HCT116 (cell line): Measurements from ENCODE around the gene HAPLN2. TPM values are rescaled to one million over a fixed set of nuclear protein-coding genes. Genes with fewer than 3 reads are reported as not detected.

Experiments used
- ATAC-seq: fragments of 200-7000 bp; cut with Tn5 transposase; 2 replicates; pipeline ENCODE4 v1.9.1; 2020; ENCODE audit warnings: mild to moderate bottlenecking, moderate library complexity
- BruUV-seq: library from RNA; stranded (reverse); fragments of 400-500 nt; replicated peaks from 2 replicates; lab custom pipeline; 2021; lab: Mats Ljungman, UMichigan
- CTCF ChIA-PET: fragments of 300-600 bp; sonication (Branson Sonifier 250); formaldehyde crosslinking; loops from one replicate; lab custom pipeline; 2021; ENCODE audit warnings: antibody characterized with exemption; lab: Charles Lee
- POLR2A ChIA-PET: fragments of 300-600, 350-600 bp; sonication (Branson Sonifier 250); formaldehyde crosslinking; loops from one replicate; lab custom pipeline; 2021; ENCODE audit warnings: antibody characterized with exemption; lab: Charles Lee
- RAD21 ChIA-PET, 2 experiments: fragments of 300-600 bp; sonication (Branson Sonifier 250); formaldehyde crosslinking; loops; one replicate each; lab custom pipeline; 2023; ENCODE audit warnings: low total read pairs in 2 of 2; ENCODE audit not compliant: uncharacterized antibody in 2 of 2, unreplicated experiment in 2 of 2, low non-redundant PET in 1 of 2; lab: Charles Lee
- DNase-seq: peaks from one replicate; pipeline ENCODE4 v3.0.0-alpha.2; 2010; ENCODE audit warnings: low read depth, low spot score
- H2AFZ ChIP-seq: fragments of 200-600 bp; shearing (Covaris generic), sonication (generic); 2 replicates; pipeline ENCODE4 v1.6.1; 2017; ENCODE audit warnings: low read depth, mixed run types, mixed read lengths, antibody characterized with exemption, low read length; ENCODE audit not compliant: poor library complexity, severe bottlenecking
- H3K27ac ChIP-seq: 2 replicates; pipeline ENCODE4 v1.5.1; 2012; ENCODE audit warnings: low read depth, low read length
- H3K27me3 ChIP-seq: fragments of 200-600 bp; sonication (generic); 2 replicates; pipeline ENCODE4 v1.6.1; 2016; ENCODE audit warnings: mixed run types, low read length, mixed read lengths; ENCODE audit not compliant: insufficient read depth
- H3K36me3 ChIP-seq, 2 experiments: fragments of 200-500 bp in 1 of 2; fragments of 200-600 bp in 1 of 2; sonication (Bioruptor generic) in 1 of 2; sonication (generic) in 1 of 2; 2 replicates each; pipeline versions ENCODE4 v1.5.1 to v1.6.1; 2014 to 2016; ENCODE audit warnings: low read length in 2 of 2, inconsistent platforms in 1 of 2, mixed read lengths in 1 of 2, mixed run types in 1 of 2; ENCODE audit not compliant: insufficient read depth in 2 of 2, control insufficient read depth in 1 of 2
- H3K4me1 ChIP-seq, 2 experiments: fragments of 200-600 bp in 1 of 2; sonication (generic) in 1 of 2; 2 replicates each; pipeline versions ENCODE4 v1.5.1 to v1.6.1; 2012 to 2017; ENCODE audit warnings: low read length in 2 of 2, inconsistent platforms in 1 of 2, mild to moderate bottlenecking in 1 of 2, mixed read lengths in 1 of 2, mixed run types in 1 of 2, moderate library complexity in 1 of 2; ENCODE audit not compliant: insufficient read depth in 2 of 2, control insufficient read depth in 1 of 2
- H3K4me2 ChIP-seq: fragments of 200-600 bp; sonication (generic); 2 replicates; pipeline ENCODE4 v1.6.1; 2017; ENCODE audit warnings: mixed run types, low read length, mixed read lengths
- H3K4me3 ChIP-seq, 2 experiments: fragments of 200-600 bp in 1 of 2; sonication (generic) in 1 of 2; replicated peaks in 1 of 2; 2 replicates each; pipeline ENCODE4 v1.5.1; 2011 to 2016; ENCODE audit warnings: low read length in 2 of 2, control low read depth in 1 of 2, low read depth in 1 of 2, mild to moderate bottlenecking in 1 of 2, mixed read lengths in 1 of 2, mixed run types in 1 of 2
- H3K79me2 ChIP-seq: fragments of 200-600 bp; sonication (generic); 2 replicates; pipeline ENCODE4 v1.6.1; 2017; ENCODE audit warnings: mild to moderate bottlenecking, mixed run types, low read length, moderate library complexity, mixed read lengths; ENCODE audit not compliant: insufficient read depth
- H3K9ac ChIP-seq: fragments of 200-600 bp; sonication (generic); 2 replicates; pipeline ENCODE4 v1.6.1; 2016; ENCODE audit warnings: low read length, mixed read lengths
- H3K9me2 ChIP-seq: fragments of 200-600 bp; sonication (generic), shearing (Covaris generic); 2 replicates; pipeline ENCODE4 v1.6.1; 2017; ENCODE audit warnings: mixed run types, mild to moderate bottlenecking, moderate library complexity; ENCODE audit not compliant: insufficient read depth
- H3K9me3 ChIP-seq, 2 experiments: fragments of 200-500 bp in 1 of 2; fragments of 200-600 bp in 1 of 2; sonication (Bioruptor generic) in 1 of 2; sonication (generic) in 1 of 2; 2 replicates each; pipeline ENCODE4 v1.6.1; 2014 to 2017; ENCODE audit warnings: low read length in 2 of 2, mixed read lengths in 2 of 2, inconsistent platforms in 1 of 2, low read depth in 1 of 2, mild to moderate bottlenecking in 1 of 2, mixed run types in 1 of 2, moderate library complexity in 1 of 2; ENCODE audit not compliant: control insufficient read depth in 1 of 2, insufficient read depth in 1 of 2
- H4K20me1 ChIP-seq: fragments of 200-600 bp; sonication (generic), shearing (Covaris generic); 2 replicates; pipeline ENCODE4 v1.6.1; 2017; ENCODE audit warnings: mixed run types, mild to moderate bottlenecking, moderate library complexity; ENCODE audit not compliant: insufficient read depth
- CBX3 ChIP-seq: IDR thresholded peaks from 2 replicates; pipeline ENCODE4 v1.6.1; 2012; ENCODE audit warnings: low read depth
- CEBPB ChIP-seq: IDR thresholded peaks from 2 replicates; pipeline ENCODE4 v1.6.1; 2012; ENCODE audit warnings: low read depth
- ELF1 ChIP-seq: IDR thresholded peaks from 2 replicates; pipeline ENCODE4 v1.6.1; 2012; ENCODE audit warnings: low read depth, borderline replicate concordance
- FOSL1 ChIP-seq: IDR thresholded peaks from 2 replicates; pipeline ENCODE4 v1.6.1; 2012; ENCODE audit warnings: low read depth
- JUND ChIP-seq: IDR thresholded peaks from 2 replicates; pipeline ENCODE4 v1.6.1; 2012
- MAX ChIP-seq: IDR thresholded peaks from 2 replicates; pipeline ENCODE4 v1.6.1; 2012
- POLR2A ChIP-seq: IDR thresholded peaks from 2 replicates; pipeline ENCODE4 v1.7.0; 2011; ENCODE audit warnings: borderline replicate concordance; ENCODE audit not compliant: insufficient read depth, insufficient read length; ENCODE audit errors: extremely low read depth
- POLR2AphosphoS5 ChIP-seq: IDR thresholded peaks from 2 replicates; pipeline ENCODE4 v1.6.1; 2011; ENCODE audit warnings: mild to moderate bottlenecking, low read depth, low read length, moderate library complexity
- RAD21 ChIP-seq: IDR thresholded peaks from 2 replicates; pipeline ENCODE4 v1.6.1; 2012; ENCODE audit warnings: low read depth, mild to moderate bottlenecking
- SIN3A ChIP-seq: IDR thresholded peaks from 2 replicates; pipeline ENCODE4 v1.6.1; 2012; ENCODE audit warnings: low read depth
- SP1 ChIP-seq: IDR thresholded peaks from 2 replicates; pipeline ENCODE4 v1.6.1; 2012; ENCODE audit warnings: low read depth
- YY1 ChIP-seq: IDR thresholded peaks from 2 replicates; pipeline ENCODE4 v1.6.1; 2011; ENCODE audit warnings: low read length, low read depth, moderate library complexity, mild to moderate bottlenecking; ENCODE audit not compliant: insufficient replicate concordance; ENCODE audit errors: extremely low read depth
- ZFX ChIP-seq: fragments of 450-650 bp; IDR thresholded peaks from 2 replicates; pipeline ENCODE4 v1.6.1; 2017
- ZNF274 ChIP-seq: fragments of 200-500 bp; sonication (Bioruptor generic); IDR thresholded peaks from 2 replicates; pipeline ENCODE4 v1.6.1; 2014; ENCODE audit warnings: mild to moderate bottlenecking, low read depth, low read length, inconsistent platforms
- intact Hi-C: fragments of 100-400 bp; cut with micrococcal nuclease; formaldehyde crosslinking; loops from 2 replicates; pipeline ENCODE4 v1.10.0; 2022
- total RNA-seq: library from RNA; stranded (reverse); gene quantifications from one replicate; pipeline ENCODE4 v1.2.1, GENCODE V29; 2021; ENCODE audit not compliant: unreplicated experiment

Gene HAPLN2
- total RNA-seq, 1 experiment from 2014 or later: 0.54 TPM

- no peaks in the 10 kb centered on the region for H3K9me2 ChIP-seq
- ATAC-seq (no peak), DNase-seq (no peak)
- no peak for TF ChIP-seq ELF1
- no peak for TF ChIP-seq SP1
- TF ChIP-seq POLR2A: no peak
- no peak for TF ChIP-seq MAX
- no peak for TF ChIP-seq JUND
- TF ChIP-seq ZNF274: no peak
- no peak for TF ChIP-seq RAD21
- no peak for TF ChIP-seq ZFX
- no peak for TF ChIP-seq FOSL1
- no peak for TF ChIP-seq YY1
- no peak for TF ChIP-seq SIN3A
- TF ChIP-seq POLR2AphosphoS5: no peak
- no peak for TF ChIP-seq CEBPB
- no peak for TF ChIP-seq CBX3
- H3K9me3 ChIP-seq: no peaks in the 10 kb centered on the region
- ChIA-PET CTCF (interaction anchor here (2.1 kb wide), 1 partner anchor 25 kb away, joined by 10 read pairs; no protein-coding TSS in a partner anchor), RAD21 (no interaction called here), POLR2A (no interaction called here)
- intact Hi-C loops: no loop called here
- no peaks in the 10 kb centered on the region; a peak in 1 of 4 replicates for H3K36me3 ChIP-seq
- H3K4me2 ChIP-seq: peak overlapping the region; percentile 94
- H2AFZ ChIP-seq: no peak overlapping the region
- H3K79me2 ChIP-seq: peaks cover 20% of the 10 kb centered on the region
- no peak overlapping the region for H3K4me3 ChIP-seq
- no peaks in the 10 kb centered on the region for H4K20me1 ChIP-seq
- H3K9ac ChIP-seq: no peak overlapping the region; the same call in 1 of the 2 replicates
- no peaks in the 10 kb centered on the region for H3K27me3 ChIP-seq
- peaks cover 40 to 66% of the 10 kb centered on the region in 2 experiments for H3K4me1 ChIP-seq
- H3K27ac ChIP-seq: no peak overlapping the region
- no TSS peak for BruUV-seq
Measured at GRCh38 chr1:156664046-156664766, 45.0 kb downstream of the HAPLN2 start.
